HG02943 (cell line): Measurements from ENCODE around the gene COMP.

ENCODE experiments used
- ATAC-seq: cut with Tn5 transposase; IDR thresholded peaks from one replicate; pipeline ENCODE4 v1.9.1; 2021; ENCODE audit warnings: mild to moderate bottlenecking, low read depth, moderate library complexity; ENCODE audit not compliant: unreplicated experiment

COMP gene

GRCh38 chr19:18756896-18757295, 34.2 kb downstream of the COMP start:
- ATAC-seq, result no peak

- ATAC-seq, result no peak
Observed at GRCh38 chr19:18754501-18754900, 36.6 kb downstream of the COMP start.

GRCh38 chr19:18751571-18751970, 39.5 kb downstream of the COMP start:
- no peak for ATAC-seq

DNA sequence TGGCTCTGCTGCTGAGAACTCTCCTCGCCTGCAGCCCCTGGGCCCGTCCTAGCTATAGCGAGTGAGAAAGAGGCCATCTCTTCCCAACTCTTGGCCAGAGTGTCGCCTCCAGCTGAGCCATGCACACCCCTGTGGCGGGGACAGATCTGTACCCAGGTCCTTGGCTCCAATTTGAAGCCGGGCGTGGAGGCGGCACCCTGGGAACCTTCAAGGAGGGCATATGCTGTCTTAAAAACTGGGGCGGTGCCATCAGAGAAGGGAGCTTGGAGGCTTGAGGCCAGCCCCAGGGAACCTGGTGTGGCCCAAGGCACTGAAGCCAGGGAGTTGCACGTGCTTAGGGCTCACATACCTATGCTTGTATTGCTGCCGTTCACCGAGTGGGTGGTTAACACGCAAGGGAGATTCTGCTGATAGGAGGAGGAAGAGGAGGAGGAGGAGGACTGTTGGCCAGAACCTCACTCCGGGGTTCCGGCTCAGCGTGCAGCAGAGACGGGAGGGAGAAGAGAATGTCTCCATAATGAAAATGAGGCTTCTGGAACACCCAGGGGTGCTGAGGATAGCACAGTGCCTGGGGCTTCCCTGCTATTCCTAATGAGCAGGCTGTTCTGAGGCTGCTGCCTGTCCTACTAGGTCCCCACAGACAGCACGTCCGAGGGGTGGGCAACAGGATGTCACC, 40.7 kb downstream of the COMP start:
- no peak for ATAC-seq

- no peak for ATAC-seq
Observed at GRCh38 chr19:18749362-18750231, 41.5 kb downstream of the COMP start.

- ATAC-seq, result no peak
Observed at GRCh38 chr19:18746401-18747325, 44.4 kb downstream of the COMP start.

GRCh38 chr19:18745931-18746330, 45.2 kb downstream of the COMP start:
- no peak for ATAC-seq

- no peak for ATAC-seq
Observed at GRCh38 chr19:18745012-18745735, 45.9 kb downstream of the COMP start.

DNA sequence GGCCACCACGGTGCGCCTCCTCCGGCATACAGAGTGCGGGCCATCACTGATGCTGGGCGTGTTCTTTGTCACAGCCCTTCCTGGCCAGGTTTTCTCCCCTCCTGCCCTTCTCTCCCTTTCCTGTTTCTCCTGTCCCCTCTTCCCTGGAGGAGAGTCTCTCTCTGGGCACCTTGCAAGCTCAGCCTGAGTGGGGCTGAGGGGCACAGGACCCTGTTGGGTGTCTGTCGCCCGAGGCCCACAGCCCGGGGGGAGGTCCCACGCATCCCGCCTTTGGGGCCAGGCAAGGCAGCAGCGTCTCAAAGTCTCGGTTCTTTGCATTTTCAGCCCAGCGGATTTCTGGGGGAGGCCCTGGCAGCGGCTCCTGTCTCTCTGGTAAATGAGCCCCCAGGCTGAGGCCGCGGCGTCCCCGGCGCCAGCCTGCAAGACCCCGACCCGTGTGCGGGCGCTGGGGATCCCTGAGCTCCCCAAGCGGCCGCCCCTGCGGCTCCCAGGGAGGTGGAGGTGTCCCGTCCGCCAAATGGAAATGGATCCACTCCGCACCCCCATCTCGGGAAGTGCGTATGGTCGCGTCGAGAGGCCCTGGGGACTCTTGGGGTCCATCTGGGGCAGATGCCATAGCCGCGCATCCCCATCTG, 47.2 kb downstream of the COMP start:
- ATAC-seq, result no peak

- no peak for ATAC-seq
Observed at GRCh38 chr19:18742838-18743783, 48.0 kb downstream of the COMP start.

DNA sequence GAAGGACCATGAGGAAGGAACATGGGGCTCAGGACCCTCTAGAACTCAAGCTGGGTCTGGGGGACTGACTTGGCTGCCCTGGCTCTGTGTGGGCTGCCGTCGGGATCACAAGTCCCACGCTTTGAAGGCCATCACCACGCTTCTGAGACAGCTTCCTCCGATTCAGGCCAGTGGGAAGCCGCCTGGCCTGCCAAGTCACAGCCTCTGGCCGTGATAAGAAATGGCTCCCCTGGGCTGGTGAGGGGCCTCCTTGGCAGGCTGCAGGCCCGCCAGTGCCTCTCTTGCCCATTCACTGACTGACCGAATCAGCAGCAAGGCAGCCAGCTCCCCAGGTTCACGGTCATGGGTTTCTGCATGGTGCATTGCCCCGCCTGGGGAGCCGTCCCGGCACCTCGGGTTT, 48.8 kb downstream of the COMP start:
- ATAC-seq, result no peak

DNA sequence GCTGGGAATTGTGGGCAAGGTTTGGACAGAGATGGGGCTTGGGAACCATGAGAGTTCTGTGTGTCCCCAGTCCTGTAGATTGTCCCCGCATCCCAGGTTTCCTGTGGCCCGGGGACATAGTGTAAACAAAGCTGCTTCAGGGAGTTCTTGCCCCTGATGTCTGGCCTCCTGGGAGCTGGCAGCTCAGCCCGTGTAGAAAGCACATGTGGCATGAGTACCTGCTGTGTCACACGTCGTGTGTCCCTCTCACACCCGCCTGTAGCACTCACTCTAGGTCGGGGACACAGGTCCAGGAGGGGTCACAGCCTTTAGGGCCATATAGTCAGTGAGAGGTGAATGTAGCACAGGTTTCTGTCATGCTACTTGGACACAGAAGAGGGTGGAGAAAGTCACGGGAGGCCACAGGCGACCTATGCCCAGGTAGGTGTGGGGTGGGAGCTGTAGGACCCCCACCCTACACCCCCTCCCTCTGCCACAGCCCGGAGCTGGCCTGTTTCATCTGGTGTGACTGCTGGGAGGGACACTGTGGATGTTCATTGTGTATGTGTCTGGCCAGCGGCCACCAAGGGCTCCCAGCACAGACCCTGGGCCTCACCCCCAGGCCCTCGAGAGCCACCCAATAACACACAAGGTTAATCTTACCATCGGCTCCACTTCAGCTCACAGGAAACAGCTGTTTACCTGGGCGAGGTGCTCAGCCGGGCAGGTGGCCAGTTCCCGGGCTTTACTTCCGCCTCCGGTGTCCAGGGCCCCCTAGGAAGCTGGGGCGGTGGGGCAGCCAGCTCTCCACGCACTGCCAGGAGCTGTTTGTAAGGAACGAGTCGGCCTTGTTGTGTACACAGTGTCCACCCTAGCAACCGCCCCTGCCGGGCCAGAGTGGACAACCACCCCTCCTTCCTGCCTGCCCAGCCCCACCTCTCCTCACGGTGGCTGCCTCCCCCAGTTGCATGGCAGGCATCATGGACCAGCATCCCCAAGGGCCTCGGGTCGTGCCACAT, 49.7 kb downstream of the COMP start:
- ATAC-seq, result no peak

DNA sequence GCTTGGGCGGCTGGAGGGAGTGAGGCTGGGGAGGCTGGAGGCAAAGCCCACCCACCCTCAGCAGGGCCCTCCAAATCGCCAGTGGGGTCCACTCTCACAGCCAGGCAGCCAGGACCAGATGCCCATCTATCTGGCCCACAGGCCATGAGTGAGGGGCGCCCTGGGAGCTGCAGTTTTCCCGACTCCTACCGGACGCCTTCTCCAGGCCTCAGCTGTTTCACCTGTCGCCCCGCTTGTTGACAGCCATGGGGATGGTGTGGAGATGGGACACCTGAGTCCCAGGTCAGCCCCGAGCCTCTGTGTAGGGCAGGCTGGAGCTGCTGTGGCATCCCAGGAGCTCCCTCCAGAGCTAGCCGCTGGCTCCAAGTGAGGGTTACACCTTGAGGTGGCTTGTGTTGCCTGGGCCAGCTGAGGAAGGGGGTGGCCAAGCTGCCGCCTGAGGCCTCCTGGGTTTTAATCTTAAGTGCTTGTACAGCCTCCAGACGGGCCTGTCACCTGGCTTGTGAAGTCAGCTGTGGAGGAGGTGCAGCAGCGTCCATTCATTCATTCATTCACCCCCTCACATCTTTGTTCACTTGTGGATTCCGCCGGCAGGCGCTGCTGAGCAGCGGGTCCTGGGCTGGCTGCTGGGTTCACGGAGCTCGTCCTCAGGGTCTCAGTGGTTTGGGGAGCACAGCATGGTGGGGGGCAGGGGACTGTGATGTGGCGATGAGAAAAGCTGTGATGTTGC, 52.0 kb downstream of the COMP start:
- no peak for ATAC-seq

DNA sequence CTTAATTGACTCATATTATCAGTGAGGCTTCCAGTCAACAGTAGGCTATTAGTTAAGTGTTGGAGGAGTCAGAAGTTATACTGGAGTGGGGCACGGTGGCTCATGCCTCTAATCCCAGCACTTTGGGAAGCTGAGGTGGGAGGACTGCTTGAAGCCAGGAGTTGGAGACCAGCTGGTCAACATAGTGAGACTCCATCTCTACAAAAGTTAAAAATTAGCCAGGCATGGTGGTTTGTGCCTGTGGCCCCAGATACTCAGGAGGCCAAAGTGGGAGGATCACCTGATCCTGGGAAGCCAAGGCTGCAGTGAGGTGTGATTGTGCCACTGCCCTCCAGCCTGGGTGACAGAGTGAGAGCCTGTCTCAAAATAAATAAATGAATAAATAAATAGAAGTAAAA, 53.2 kb downstream of the COMP start:
- no peak for ATAC-seq

GRCh38 chr19:18737337-18737953, 53.7 kb downstream of the COMP start:
- ATAC-seq, result no peak
